Liver (tissue), 3 donors: ENCODE data around the gene GLTPD2.

Experiments
- EGR1 ChIP-seq, 2 donors: IDR thresholded peaks; 2 replicates each; pipeline ENCODE4 v1.6.1; 2016 to 2018; ENCODE audit warnings: antibody characterized with exemption in 2 of 2, low read depth in 2 of 2
- FOXA2 ChIP-seq: IDR thresholded peaks from 2 replicates; pipeline ENCODE4 v1.6.1; 2016; ENCODE audit warnings: antibody characterized with exemption
- HNF4A ChIP-seq, 2 donors: conservative IDR thresholded peaks; 2 replicates each; pipeline ENCODE4 v1.6.1; 2016; ENCODE audit warnings: antibody characterized with exemption in 2 of 2, mild to moderate bottlenecking in 2 of 2
- HNF4G ChIP-seq: IDR thresholded peaks from 2 replicates; pipeline ENCODE4 v1.6.1; 2016; ENCODE audit warnings: antibody characterized with exemption
- JUND ChIP-seq, 2 donors: IDR thresholded peaks; 2 replicates each; pipeline ENCODE4 v1.6.1; 2016; ENCODE audit warnings: antibody characterized with exemption in 2 of 2
- RAD21 ChIP-seq, 2 donors: IDR thresholded peaks; 2 replicates each; pipeline ENCODE4 v1.6.1; 2016; ENCODE audit warnings: antibody characterized with exemption in 2 of 2, mild to moderate bottlenecking in 2 of 2
- TAF1 ChIP-seq: conservative IDR thresholded peaks from 2 replicates; pipeline ENCODE4 v1.6.1; 2016; ENCODE audit warnings: antibody characterized with exemption, mild to moderate bottlenecking
- TF ChIP-seq, protein P1 (sequence below): fragments of 150-350 bp; IDR thresholded peaks from 2 replicates; pipeline ENCODE4 v1.5.1; 2017; ENCODE audit warnings: improper control_type of control experiment, low read depth, low read length; ENCODE audit not compliant: missing input control
- TF ChIP-seq, protein P2 (sequence below): IDR thresholded peaks from 2 replicates; pipeline ENCODE4 v1.6.1; 2016; ENCODE audit warnings: antibody characterized with exemption
- TF ChIP-seq, protein P3 (sequence below): IDR thresholded peaks from 2 replicates; pipeline ENCODE4 v1.6.1; 2016; ENCODE audit warnings: antibody characterized with exemption
- TF ChIP-seq, protein P4 (sequence below): IDR thresholded peaks from 2 replicates; pipeline ENCODE4 v1.6.1; 2016; ENCODE audit warnings: antibody characterized with exemption, mild to moderate bottlenecking
- TF ChIP-seq, protein P5 (sequence below): IDR thresholded peaks from 2 replicates; pipeline ENCODE4 v1.6.1; 2016; ENCODE audit warnings: antibody characterized with exemption
- donor health status: healthy.
- donor health status: healthy.

DNA sequence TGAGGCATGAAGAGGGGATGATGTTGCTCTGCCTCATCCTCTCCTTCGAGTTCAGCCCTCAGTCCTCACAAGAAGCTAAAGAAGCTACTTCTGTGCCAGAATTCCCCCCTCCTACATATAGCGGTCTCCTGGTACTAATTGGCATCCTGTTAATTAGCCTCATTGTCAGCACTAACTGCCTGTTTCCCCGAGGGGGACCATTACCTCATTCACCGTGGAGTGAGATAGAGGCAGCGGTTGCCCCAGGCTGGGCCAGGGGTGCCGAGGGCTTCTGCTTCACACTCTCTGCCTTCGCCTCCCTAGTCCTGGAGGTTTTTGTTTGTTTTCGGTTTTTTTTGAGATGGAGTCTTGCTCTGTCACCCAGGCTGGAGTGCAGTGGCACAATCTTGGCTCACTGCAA lies 38.6 kb downstream of the GLTPD2 start:
- TF ChIP-seq HNF4A (conservative IDR thresholded peaks at IDR 0.05), result no peak
- TF ChIP-seq, protein P1, sequence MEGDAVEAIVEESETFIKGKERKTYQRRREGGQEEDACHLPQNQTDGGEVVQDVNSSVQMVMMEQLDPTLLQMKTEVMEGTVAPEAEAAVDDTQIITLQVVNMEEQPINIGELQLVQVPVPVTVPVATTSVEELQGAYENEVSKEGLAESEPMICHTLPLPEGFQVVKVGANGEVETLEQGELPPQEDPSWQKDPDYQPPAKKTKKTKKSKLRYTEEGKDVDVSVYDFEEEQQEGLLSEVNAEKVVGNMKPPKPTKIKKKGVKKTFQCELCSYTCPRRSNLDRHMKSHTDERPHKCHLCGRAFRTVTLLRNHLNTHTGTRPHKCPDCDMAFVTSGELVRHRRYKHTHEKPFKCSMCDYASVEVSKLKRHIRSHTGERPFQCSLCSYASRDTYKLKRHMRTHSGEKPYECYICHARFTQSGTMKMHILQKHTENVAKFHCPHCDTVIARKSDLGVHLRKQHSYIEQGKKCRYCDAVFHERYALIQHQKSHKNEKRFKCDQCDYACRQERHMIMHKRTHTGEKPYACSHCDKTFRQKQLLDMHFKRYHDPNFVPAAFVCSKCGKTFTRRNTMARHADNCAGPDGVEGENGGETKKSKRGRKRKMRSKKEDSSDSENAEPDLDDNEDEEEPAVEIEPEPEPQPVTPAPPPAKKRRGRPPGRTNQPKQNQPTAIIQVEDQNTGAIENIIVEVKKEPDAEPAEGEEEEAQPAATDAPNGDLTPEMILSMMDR, result no peak
- no peak for TF ChIP-seq RAD21 (IDR thresholded peaks at IDR 0.05)
- no peak for TF ChIP-seq JUND (IDR thresholded peaks at IDR 0.05)
- TF ChIP-seq, protein P2, sequence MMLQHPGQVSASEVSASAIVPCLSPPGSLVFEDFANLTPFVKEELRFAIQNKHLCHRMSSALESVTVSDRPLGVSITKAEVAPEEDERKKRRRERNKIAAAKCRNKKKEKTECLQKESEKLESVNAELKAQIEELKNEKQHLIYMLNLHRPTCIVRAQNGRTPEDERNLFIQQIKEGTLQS, result no peak
- TF ChIP-seq, protein P3, sequence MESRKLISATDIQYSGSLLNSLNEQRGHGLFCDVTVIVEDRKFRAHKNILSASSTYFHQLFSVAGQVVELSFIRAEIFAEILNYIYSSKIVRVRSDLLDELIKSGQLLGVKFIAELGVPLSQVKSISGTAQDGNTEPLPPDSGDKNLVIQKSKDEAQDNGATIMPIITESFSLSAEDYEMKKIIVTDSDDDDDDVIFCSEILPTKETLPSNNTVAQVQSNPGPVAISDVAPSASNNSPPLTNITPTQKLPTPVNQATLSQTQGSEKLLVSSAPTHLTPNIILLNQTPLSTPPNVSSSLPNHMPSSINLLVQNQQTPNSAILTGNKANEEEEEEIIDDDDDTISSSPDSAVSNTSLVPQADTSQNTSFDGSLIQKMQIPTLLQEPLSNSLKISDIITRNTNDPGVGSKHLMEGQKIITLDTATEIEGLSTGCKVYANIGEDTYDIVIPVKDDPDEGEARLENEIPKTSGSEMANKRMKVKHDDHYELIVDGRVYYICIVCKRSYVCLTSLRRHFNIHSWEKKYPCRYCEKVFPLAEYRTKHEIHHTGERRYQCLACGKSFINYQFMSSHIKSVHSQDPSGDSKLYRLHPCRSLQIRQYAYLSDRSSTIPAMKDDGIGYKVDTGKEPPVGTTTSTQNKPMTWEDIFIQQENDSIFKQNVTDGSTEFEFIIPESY, result no peak
- TF ChIP-seq HNF4G, result no peak
- TF ChIP-seq TAF1, result no peak
- TF ChIP-seq FOXA2, result no peak
- no peak for TF ChIP-seq EGR1 (IDR thresholded peaks at IDR 0.05; ENCODE audit: low read depth in 2 of 2)
- TF ChIP-seq, protein P4, sequence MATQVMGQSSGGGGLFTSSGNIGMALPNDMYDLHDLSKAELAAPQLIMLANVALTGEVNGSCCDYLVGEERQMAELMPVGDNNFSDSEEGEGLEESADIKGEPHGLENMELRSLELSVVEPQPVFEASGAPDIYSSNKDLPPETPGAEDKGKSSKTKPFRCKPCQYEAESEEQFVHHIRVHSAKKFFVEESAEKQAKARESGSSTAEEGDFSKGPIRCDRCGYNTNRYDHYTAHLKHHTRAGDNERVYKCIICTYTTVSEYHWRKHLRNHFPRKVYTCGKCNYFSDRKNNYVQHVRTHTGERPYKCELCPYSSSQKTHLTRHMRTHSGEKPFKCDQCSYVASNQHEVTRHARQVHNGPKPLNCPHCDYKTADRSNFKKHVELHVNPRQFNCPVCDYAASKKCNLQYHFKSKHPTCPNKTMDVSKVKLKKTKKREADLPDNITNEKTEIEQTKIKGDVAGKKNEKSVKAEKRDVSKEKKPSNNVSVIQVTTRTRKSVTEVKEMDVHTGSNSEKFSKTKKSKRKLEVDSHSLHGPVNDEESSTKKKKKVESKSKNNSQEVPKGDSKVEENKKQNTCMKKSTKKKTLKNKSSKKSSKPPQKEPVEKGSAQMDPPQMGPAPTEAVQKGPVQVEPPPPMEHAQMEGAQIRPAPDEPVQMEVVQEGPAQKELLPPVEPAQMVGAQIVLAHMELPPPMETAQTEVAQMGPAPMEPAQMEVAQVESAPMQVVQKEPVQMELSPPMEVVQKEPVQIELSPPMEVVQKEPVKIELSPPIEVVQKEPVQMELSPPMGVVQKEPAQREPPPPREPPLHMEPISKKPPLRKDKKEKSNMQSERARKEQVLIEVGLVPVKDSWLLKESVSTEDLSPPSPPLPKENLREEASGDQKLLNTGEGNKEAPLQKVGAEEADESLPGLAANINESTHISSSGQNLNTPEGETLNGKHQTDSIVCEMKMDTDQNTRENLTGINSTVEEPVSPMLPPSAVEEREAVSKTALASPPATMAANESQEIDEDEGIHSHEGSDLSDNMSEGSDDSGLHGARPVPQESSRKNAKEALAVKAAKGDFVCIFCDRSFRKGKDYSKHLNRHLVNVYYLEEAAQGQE, result no peak
- TF ChIP-seq, protein P5, sequence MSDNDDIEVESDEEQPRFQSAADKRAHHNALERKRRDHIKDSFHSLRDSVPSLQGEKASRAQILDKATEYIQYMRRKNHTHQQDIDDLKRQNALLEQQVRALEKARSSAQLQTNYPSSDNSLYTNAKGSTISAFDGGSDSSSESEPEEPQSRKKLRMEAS, result no peak
